HUES48 (cell line): ENCODE results near the gene SLC25A36.
"Not testable (repeated sequence)": the region's sequence is repeated elsewhere in the genome, so short reads cannot be mapped to it uniquely, and the experiment has no call there.

ENCODE experiments used
- H3K27ac ChIP-seq: one replicate; pipeline ENCODE4 v1.7.0; 2013; ENCODE audit warnings: low read depth, low read length, inconsistent platforms
- H3K27me3 ChIP-seq: 2 replicates; pipeline ENCODE4 v1.6.1; 2013; ENCODE audit warnings: mild to moderate bottlenecking, low read length; ENCODE audit not compliant: control insufficient read depth, insufficient read depth
- H3K36me3 ChIP-seq: 2 replicates; pipeline ENCODE4 v1.6.1; 2013; ENCODE audit warnings: low read length; ENCODE audit not compliant: control insufficient read depth, insufficient read depth
- H3K4me1 ChIP-seq: 2 replicates; pipeline ENCODE4 v1.6.1; 2013; ENCODE audit warnings: mild to moderate bottlenecking, low read length; ENCODE audit not compliant: control insufficient read depth, insufficient read depth
- H3K4me3 ChIP-seq: 2 replicates; pipeline ENCODE4 v1.5.1; 2013; ENCODE audit warnings: mild to moderate bottlenecking, low read depth, low read length
- H3K9ac ChIP-seq: 2 replicates; pipeline ENCODE4 v1.6.1; 2013; ENCODE audit warnings: mild to moderate bottlenecking, low read depth, low read length, moderate library complexity
- H3K9me3 ChIP-seq: 2 replicates; pipeline ENCODE4 v1.6.1; 2013; ENCODE audit warnings: low read length; ENCODE audit not compliant: control insufficient read depth, insufficient read depth

Gene SLC25A36

GRCh38 chr3:140995881-140996280, 54.2 kb downstream of the SLC25A36 start:
- Histone ChIP-seq H3K27me3 (no peaks in the 10 kb centered on the region), H3K27ac (no peak overlapping the region), H3K4me3 (no peak overlapping the region), H3K9me3 (peaks cover 8% of the 10 kb centered on the region; the same call in 1 of the 2 replicates), H3K9ac (no peak overlapping the region), H3K36me3 (no peaks in the 10 kb centered on the region), H3K4me1 (no peaks in the 10 kb centered on the region)

- Histone ChIP-seq H3K4me1 (no peaks in the 10 kb centered on the region), H3K9me3 (peaks cover 8% of the 10 kb centered on the region; the same call in 1 of the 2 replicates), H3K27ac (no peak overlapping the region), H3K27me3 (no peaks in the 10 kb centered on the region), H3K4me3 (no peak overlapping the region), H3K9ac (no peak overlapping the region), H3K36me3 (no peaks in the 10 kb centered on the region)
Measured at GRCh38 chr3:141000027-141000663, 58.5 kb downstream of the SLC25A36 start.

- Histone ChIP-seq H3K4me1 (no peaks in the 10 kb centered on the region), H3K36me3 (no peaks in the 10 kb centered on the region), H3K9ac (no peak overlapping the region), H3K27ac (no peak overlapping the region), H3K4me3 (no peak overlapping the region), H3K9me3 (peaks cover 8% of the 10 kb centered on the region; the same call in 1 of the 2 replicates), H3K27me3 (no peaks in the 10 kb centered on the region)
Measured at GRCh38 chr3:141000686-141001085, 59.0 kb downstream of the SLC25A36 start.

GRCh38 chr3:141006344-141006743, 64.7 kb downstream of the SLC25A36 start:
- no peaks in the 10 kb centered on the region for H3K9me3 ChIP-seq
- H3K4me3 ChIP-seq = no peak overlapping the region

GRCh38 chr3:141009496-141009895, 67.9 kb downstream of the SLC25A36 start:
- H3K27ac ChIP-seq = no peak overlapping the region
- no peak overlapping the region for H3K9ac ChIP-seq
- no peak overlapping the region for H3K4me3 ChIP-seq
- no peaks in the 10 kb centered on the region for H3K27me3 ChIP-seq
- H3K4me1 ChIP-seq = peaks cover 15% of the 10 kb centered on the region
- no peaks in the 10 kb centered on the region for H3K9me3 ChIP-seq
- H3K36me3 ChIP-seq = no peaks in the 10 kb centered on the region

More at GRCh38 chr3:141006344-141006743, 64.7 kb downstream of the SLC25A36 start:
- H3K27ac ChIP-seq = no peak overlapping the region
- H3K27me3 ChIP-seq = no peaks in the 10 kb centered on the region
- H3K36me3 ChIP-seq = no peaks in the 10 kb centered on the region
- H3K9ac ChIP-seq = no peak overlapping the region
- H3K4me1 ChIP-seq = no peaks in the 10 kb centered on the region

- Histone ChIP-seq H3K4me1 (peaks cover 22% of the 10 kb centered on the region), H3K27ac (no peak overlapping the region), H3K27me3 (no peaks in the 10 kb centered on the region), H3K4me3 (no peak overlapping the region), H3K9ac (no peak overlapping the region), H3K36me3 (no peaks in the 10 kb centered on the region), H3K9me3 (no peaks in the 10 kb centered on the region)
Measured at GRCh38 chr3:141011232-141011996, 69.8 kb downstream of the SLC25A36 start.

- H3K4me1 ChIP-seq = peaks cover 22% of the 10 kb centered on the region
- no peaks in the 10 kb centered on the region for H3K27me3 ChIP-seq
- no peak overlapping the region for H3K9ac ChIP-seq
- H3K36me3 ChIP-seq = no peaks in the 10 kb centered on the region
- no peak overlapping the region for H3K4me3 ChIP-seq
- no peaks in the 10 kb centered on the region for H3K9me3 ChIP-seq
- H3K27ac ChIP-seq = no peak overlapping the region
Measured at GRCh38 chr3:141011997-141012262, 70.3 kb downstream of the SLC25A36 start.

- H3K36me3 ChIP-seq = no peaks in the 10 kb centered on the region
- H3K27me3 ChIP-seq = no peaks in the 10 kb centered on the region
- no peak overlapping the region for H3K4me3 ChIP-seq
- H3K9me3 ChIP-seq = no peaks in the 10 kb centered on the region
- peaks cover 22% of the 10 kb centered on the region for H3K4me1 ChIP-seq
- H3K27ac ChIP-seq = peak overlapping the region; percentile 5
- no peak overlapping the region for H3K9ac ChIP-seq
Measured at GRCh38 chr3:141012571-141012970, 70.9 kb downstream of the SLC25A36 start.

GRCh38 chr3:141015481-141015880, 73.8 kb downstream of the SLC25A36 start:
- no peak overlapping the region for H3K9ac ChIP-seq
- no peak overlapping the region for H3K4me3 ChIP-seq
- H3K27ac ChIP-seq = no peak overlapping the region
- H3K4me1 ChIP-seq = peaks cover 22% of the 10 kb centered on the region
- H3K36me3 ChIP-seq = no peaks in the 10 kb centered on the region
- H3K9me3 ChIP-seq = no peaks in the 10 kb centered on the region
- no peaks in the 10 kb centered on the region for H3K27me3 ChIP-seq

GRCh38 chr3:141017366-141018322, 76.0 kb downstream of the SLC25A36 start:
- peaks cover 11% of the 10 kb centered on the region; the same call in 1 of the 2 replicates for H3K4me1 ChIP-seq
- not testable (repeated sequence) for H3K36me3 ChIP-seq, H3K9me3 ChIP-seq, H3K27me3 ChIP-seq, H3K9ac ChIP-seq, H3K27ac ChIP-seq, H3K4me3 ChIP-seq
